SW 1271 (cell line): ENCODE measurements around the gene SLC22A23.
"Not testable (repeated sequence)": the region's sequence is repeated elsewhere in the genome, so short reads cannot be mapped to it uniquely, and the experiment has no call there.

Experiments used
- DNase-seq, 2 experiments: peaks; one replicate each; lab custom pipeline; 2025; lab: John Stamatoyannopoulos, UW

SLC22A23 gene

GRCh38 chr6:3244003-3244831 is 212.6 kb downstream of the SLC22A23 start:
- DNase-seq = no peak

- no peak for DNase-seq
These were observed 214.1 kb downstream of the SLC22A23 start for GRCh38 chr6:3242768-3243167.

DNA sequence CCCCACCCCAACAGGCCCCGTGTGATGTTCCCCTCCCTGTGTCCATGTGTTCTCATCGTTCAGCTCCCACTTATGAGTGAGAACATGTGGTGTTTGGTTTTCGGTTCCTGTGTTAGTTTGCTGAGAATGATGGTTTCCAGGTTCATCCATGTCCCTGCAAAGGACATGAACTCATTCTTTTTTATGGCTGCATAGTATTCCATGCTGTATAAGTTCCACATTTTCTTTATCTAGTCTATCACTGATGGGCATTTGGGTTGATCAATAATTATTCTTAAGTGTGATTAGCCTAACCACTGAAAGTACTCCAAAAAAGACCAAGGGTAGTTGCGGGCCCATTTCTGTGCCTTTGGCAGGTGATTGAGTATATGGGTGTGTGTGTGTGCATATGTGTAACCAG is 215.1 kb downstream of the SLC22A23 start:
- DNase-seq = not testable (repeated sequence)

- DNase-seq = no peak
These were observed 216.3 kb downstream of the SLC22A23 start for GRCh38 chr6:3240595-3240994.

DNA sequence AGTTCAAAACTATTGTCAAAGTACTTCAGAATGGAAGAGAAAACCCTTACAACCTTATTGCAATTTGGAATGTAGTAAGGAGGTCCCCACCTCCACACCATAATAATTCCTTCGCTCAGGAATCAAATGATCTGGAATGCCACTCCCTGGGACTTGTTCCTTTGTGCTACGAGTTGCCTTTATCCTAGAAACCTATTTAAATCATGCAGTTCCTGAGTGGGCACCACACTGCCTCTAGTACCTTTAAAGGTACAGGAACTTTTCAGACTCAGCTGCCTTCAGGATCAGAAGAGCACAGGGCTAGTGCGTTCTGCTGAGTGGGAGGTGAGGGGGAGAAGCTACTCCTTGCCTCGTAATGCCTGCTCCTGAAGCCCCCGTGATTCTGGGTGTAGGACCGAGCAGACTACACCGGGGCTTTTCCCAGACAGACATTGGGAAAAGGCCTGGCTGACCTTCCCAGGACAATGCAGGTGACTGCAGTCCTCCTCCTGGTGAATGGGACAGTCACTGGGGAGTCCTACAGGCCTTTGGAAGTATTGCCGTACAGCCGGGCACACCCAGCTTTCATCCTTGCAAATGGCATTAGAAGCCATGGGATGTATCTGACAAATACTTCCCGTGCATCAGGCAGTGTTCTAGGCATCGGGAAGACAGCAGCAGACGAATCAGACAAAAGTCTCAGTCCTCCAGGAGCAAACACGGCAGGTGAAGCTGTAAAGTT is 217.6 kb downstream of the SLC22A23 start:
- DNase-seq = no peak

DNA sequence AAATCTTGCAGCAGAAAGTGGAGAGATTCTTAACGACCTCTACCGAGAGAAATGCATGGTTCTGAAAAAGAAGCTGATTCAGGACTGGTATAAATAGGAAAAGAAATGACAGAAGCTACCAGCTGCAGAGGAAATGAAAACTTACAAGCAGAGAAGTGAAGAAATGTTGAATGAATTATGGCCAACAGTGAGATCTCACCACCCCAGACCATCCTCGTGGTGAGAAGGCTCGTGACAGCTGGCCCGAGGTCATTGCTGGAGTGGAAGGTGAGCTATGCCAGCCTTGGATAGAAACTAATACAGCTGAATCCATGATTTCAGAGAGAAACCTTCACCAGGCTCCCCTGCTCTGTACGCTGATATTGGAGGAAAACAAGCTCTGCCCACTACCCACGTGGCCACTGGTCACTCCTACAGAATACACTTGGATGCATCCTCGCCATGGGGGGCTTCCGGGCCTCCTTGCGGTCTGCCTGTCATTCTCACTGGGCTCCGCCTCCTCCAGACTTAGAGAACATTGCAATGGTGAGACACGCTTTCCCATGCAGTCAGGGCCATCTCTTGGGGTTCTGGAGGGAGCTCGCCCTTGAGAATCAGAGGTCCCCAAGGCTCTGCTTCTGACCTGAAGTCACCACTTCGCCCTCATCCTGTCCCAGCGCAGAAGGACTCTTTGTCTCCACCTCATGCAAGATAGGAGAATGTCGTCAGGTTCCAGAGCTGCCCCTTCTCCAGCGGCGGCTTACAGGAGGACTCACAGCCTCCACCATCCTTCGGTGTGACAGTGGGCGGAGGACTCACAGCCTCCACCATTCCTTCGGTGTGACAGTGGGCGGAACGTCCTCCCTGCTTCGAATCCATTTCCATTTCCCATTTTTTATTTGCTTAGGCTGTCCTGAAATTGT is 218.8 kb downstream of the SLC22A23 start:
- DNase-seq = no peak

GRCh38 chr6:3236005-3236404 is 220.8 kb downstream of the SLC22A23 start:
- no peak for DNase-seq

DNA sequence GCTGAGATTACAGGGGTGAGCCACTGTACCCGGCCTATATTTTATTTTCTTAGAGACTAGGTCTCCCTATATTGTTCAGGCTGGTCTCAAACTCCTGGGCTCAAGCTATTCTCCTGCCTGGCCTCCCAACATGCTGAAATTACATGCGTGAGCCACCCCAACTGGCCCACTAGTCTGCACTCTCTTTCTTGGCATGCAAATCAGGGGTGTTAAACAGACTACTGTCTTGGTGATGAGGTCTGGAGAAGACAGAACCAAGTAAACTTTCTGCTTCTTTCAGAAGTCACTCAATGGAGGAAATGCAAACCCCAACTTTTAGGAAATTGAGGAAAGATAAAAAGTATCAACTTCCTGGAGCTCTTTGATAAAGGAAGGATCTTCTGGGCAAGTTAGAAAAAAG is 221.4 kb downstream of the SLC22A23 start:
- DNase-seq = no peak

- no peak for DNase-seq
These were observed 222.9 kb downstream of the SLC22A23 start for GRCh38 chr6:3233904-3234303.

- no peak for DNase-seq
These were observed 223.5 kb downstream of the SLC22A23 start for GRCh38 chr6:3233321-3233720.

DNA sequence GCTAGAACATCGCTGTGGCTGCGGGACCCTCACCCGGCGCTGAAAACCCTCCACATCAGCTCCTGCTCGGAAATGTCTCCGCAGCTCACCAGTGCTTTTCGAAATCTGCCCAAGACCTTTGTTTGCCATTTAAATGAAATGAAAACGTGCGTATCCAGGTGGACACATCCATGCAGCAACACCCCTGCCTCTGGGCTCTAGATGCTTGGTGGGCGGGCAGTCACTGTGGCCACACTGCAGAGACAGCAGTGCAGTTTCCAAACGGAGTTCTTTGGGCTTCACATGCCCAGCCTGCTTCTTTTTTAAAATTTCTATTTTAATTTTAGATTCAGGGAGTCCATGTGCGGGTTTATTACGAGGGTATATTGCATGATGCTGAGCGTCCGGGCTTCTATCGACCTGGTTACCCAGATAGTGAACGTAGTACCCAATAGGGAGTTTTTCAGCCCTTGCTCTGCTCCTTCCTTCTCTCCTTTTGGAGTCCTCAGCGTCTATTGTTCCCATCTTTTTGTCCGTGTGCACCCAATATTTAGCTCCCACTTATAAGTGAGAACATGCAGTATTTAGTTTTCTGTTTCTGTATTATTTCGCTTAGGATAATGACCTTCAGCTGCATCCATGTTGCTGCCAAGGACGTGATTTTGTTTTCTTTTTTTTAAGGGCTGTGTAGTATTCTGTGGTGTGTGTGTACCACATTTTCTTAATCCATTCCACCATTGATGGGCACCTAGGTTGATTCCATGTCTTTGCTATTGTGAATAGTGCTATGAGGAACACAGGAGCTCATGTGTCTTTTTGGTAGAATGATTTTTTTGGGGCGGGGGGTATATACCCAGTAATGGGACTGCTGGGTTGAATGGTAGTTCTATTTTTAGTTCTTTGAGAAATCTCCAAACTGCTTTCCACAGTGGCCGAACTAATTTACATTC is 224.6 kb downstream of the SLC22A23 start:
- no peak for DNase-seq

- no peak for DNase-seq
These were observed 225.4 kb downstream of the SLC22A23 start for GRCh38 chr6:3231247-3232016.

DNA sequence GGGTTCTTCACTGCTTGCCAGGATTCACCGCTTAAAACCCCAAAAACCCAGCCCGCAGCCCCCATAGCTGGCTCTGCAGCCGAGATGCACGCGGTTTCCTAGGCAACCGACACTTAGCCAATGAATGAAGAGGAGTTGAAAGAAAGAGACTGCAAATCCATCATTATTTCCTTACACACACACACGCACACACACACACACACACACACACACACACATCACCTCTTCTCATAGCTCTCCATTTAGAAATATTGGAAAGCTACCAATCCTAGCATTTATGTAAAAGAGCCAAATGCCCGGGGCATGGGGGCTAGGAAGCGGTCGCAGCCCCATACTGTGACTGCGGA is 226.0 kb downstream of the SLC22A23 start:
- no peak for DNase-seq

DNA sequence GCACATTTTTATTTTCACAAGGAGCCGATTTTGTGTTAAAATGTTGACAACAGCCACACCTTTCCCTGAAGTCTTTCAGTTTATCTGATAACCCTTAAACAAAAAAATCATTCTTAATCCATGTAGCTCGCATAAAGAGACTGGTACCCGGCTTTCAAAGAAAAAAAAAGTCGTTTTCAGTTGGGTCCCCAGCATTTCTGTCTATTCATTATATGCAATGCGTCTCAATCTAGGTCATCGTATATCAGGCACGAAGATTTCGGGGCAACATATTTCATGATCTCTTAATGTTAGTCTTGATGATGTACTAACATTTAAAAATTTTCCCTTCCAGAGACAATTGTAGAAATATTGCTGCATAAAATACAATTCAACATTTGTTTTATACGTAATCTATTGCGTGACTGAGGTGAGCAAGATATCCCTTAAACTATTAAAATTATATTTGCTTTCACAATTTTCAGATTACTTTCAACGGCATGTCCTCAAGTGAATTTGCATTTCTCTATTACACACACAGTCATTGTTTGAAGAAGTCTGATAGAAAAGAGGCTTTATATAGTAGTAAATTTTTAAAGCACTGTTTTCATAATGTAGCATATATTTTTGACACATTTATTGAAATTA is 226.5 kb downstream of the SLC22A23 start:
- no peak for DNase-seq

DNA sequence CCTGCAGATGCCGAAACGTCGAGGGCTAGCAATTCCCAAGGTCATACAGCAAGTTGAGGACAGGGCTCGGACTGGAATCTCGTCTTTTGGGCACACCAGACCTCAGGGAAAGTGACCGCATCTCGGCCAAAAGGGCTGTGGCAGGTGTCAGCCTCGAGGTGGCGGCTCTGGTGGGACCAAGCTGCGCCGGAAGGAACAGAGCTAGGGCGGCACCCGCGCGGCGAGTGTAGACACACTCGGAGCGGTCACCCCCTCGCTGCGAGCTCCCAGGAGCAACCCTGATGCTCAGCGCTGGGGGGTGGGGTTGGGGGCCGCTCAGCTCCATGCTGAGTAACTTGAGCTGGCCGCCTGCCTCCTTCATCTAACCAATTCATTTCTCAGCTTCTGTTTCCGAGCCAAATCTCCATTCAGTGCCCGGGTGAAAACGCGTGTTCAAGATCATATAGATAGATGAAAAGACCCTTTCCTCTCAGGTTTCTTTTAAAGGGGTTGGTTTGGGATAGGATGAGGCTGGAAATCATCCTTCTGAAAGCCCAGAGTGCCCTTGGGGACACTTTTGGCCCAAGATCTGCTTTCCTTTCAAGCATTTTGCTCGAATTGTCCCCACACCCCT is 227.2 kb downstream of the SLC22A23 start:
- no peak for DNase-seq

GRCh38 chr6:3228771-3229565 is 227.9 kb downstream of the SLC22A23 start:
- no peak for DNase-seq

GRCh38 chr6:3228046-3228671 is 228.7 kb downstream of the SLC22A23 start:
- no peak for DNase-seq

- no peak for DNase-seq
These were observed 229.3 kb downstream of the SLC22A23 start, which contains the start of gene TUBB2B for GRCh38 chr6:3227363-3228045. Gene TUBB2B (minus strand): TSS chr6:3227653. CDS start chr6:3227543, 110 bp downstream.
